HEK293 (cell line): ENCODE data around the gene FRY.

Experiments
- CTCF ChIA-PET: fragments of 350-600 bp; formaldehyde crosslinking; extraction: SDS; loops from one replicate; lab custom pipeline; 2021; ENCODE audit warnings: antibody characterized with exemption; lab: Yijun Ruan, JAX
- POLR2A ChIA-PET: fragments of 300-600 bp; formaldehyde crosslinking; extraction: SDS; loops from one replicate; lab custom pipeline; 2020; ENCODE audit warnings: antibody characterized with exemption, inconsistent platforms; lab: Yijun Ruan, JAX
- H3K27ac ChIP-seq: fragments of 200-500 bp; sonication (Bioruptor generic); 2 replicates; pipeline ENCODE4 v1.5.1; 2014; ENCODE audit warnings: low read depth, low read length, control low read depth, inconsistent platforms; ENCODE audit errors: extremely low read depth
- H3K36me3 ChIP-seq, 2 experiments: fragments of 200-500 bp in 1 of 2; sonication (Bioruptor generic) in 1 of 2; 1 replicate in 1 of 2; 2 replicates in 1 of 2; pipeline ENCODE4 v1.5.1; 2014 to 2017; ENCODE audit warnings: inconsistent platforms in 2 of 2, low read length in 2 of 2; ENCODE audit not compliant: control insufficient read depth in 2 of 2, insufficient read depth in 1 of 2
- H3K4me1 ChIP-seq: fragments of 200-500 bp; sonication (Bioruptor generic); 2 replicates; pipeline ENCODE4 v1.5.1; 2014; ENCODE audit warnings: mild to moderate bottlenecking, low read length, inconsistent platforms; ENCODE audit not compliant: control insufficient read depth, insufficient read depth
- H3K4me3 ChIP-seq: 2 replicates; pipeline ENCODE4 v1.5.1; 2011; ENCODE audit warnings: low read depth, mild to moderate bottlenecking, control low read depth, low read length, moderate library complexity
- H3K9me3 ChIP-seq: fragments of 200-500 bp; sonication (Bioruptor generic); 2 replicates; pipeline ENCODE4 v1.5.1; 2014; ENCODE audit warnings: low read depth, low read length, inconsistent platforms; ENCODE audit not compliant: control insufficient read depth, insufficient read depth
- ELK4 ChIP-seq: IDR thresholded peaks from 2 replicates; pipeline ENCODE4 v1.6.1; 2011; ENCODE audit warnings: mild to moderate bottlenecking, low read depth, low read length, borderline replicate concordance
- FEZF1 ChIP-seq: fragments of 450-650 bp; formaldehyde crosslinking; IDR thresholded peaks from 2 replicates; pipeline ENCODE4 v1.5.1; 2016; ENCODE audit warnings: missing biosample characterization, missing genetic modification characterization
- GFI1B ChIP-seq: fragments of 450-650 bp; formaldehyde crosslinking; IDR thresholded peaks from 2 replicates; pipeline ENCODE4 v1.5.1; 2016; ENCODE audit warnings: missing biosample characterization, missing genetic modification characterization
- KLF17 ChIP-seq: fragments of 450-650 bp; formaldehyde crosslinking; IDR thresholded peaks from 2 replicates; pipeline ENCODE4 v1.5.1; 2016; ENCODE audit warnings: missing biosample characterization, missing genetic modification characterization
- SCRT2 ChIP-seq: fragments of 450-650 bp; formaldehyde crosslinking; IDR thresholded peaks from 2 replicates; pipeline ENCODE4 v1.5.1; 2016; ENCODE audit warnings: missing biosample characterization, missing genetic modification characterization
- YY1 ChIP-seq: fragments of 450-650 bp; formaldehyde crosslinking; IDR thresholded peaks from 2 replicates; pipeline ENCODE4 v1.5.1; 2018; ENCODE audit warnings: missing biosample characterization, missing genetic modification characterization
- ZIC2 ChIP-seq: fragments of 450-650 bp; formaldehyde crosslinking; IDR thresholded peaks from 2 replicates; pipeline ENCODE4 v1.5.1; 2016; ENCODE audit warnings: missing biosample characterization, missing genetic modification characterization
- ZNF148 ChIP-seq: fragments of 450-650 bp; formaldehyde crosslinking; IDR thresholded peaks from 2 replicates; pipeline ENCODE4 v1.5.0; 2017; ENCODE audit warnings: missing biosample characterization, missing genetic modification characterization, borderline replicate concordance
- ZNF280D ChIP-seq: fragments of 450-650 bp; formaldehyde crosslinking; IDR thresholded peaks from 2 replicates; pipeline ENCODE4 v1.5.1; 2016; ENCODE audit warnings: missing biosample characterization, missing genetic modification characterization
- ZNF362 ChIP-seq: fragments of 450-650 bp; formaldehyde crosslinking; IDR thresholded peaks from 2 replicates; pipeline ENCODE4 v1.5.1; 2016; ENCODE audit warnings: missing biosample characterization, missing genetic modification characterization
- ZNF544 ChIP-seq: fragments of 450-650 bp; formaldehyde crosslinking; IDR thresholded peaks from 2 replicates; pipeline ENCODE4 v1.5.0; 2017; ENCODE audit warnings: missing biosample characterization, missing genetic modification characterization
- ZNF645 ChIP-seq: fragments of 450-650 bp; formaldehyde crosslinking; IDR thresholded peaks from 2 replicates; pipeline ENCODE4; 2016; ENCODE audit warnings: missing biosample characterization, missing genetic modification characterization
- ZNF768 ChIP-seq: fragments of 450-650 bp; formaldehyde crosslinking; IDR thresholded peaks from 2 replicates; pipeline ENCODE4 v1.5.1; 2018; ENCODE audit warnings: missing biosample characterization, mild to moderate bottlenecking, missing genetic modification characterization
- ZSCAN16 ChIP-seq: fragments of 450-650 bp; formaldehyde crosslinking; IDR thresholded peaks from 2 replicates; pipeline ENCODE4 v1.5.1; 2016; ENCODE audit warnings: missing biosample characterization, missing genetic modification characterization
- ZSCAN18 ChIP-seq: fragments of 450-650 bp; formaldehyde crosslinking; IDR thresholded peaks from 2 replicates; pipeline ENCODE4 v1.5.1; 2016; ENCODE audit warnings: missing biosample characterization, missing genetic modification characterization

The FRY gene

GRCh38 chr13:32142115-32142514 is 110.5 kb downstream of the FRY start:
- H3K36me3 ChIP-seq, result no peaks in the 10 kb centered on the region
- H3K9me3 ChIP-seq, result no peaks in the 10 kb centered on the region
- H3K27ac ChIP-seq, result no peak overlapping the region
- no peak overlapping the region for H3K4me3 ChIP-seq
- CTCF ChIA-PET, result interaction anchor here (0.6 to 0.8 kb wide), 3 partner anchors 22 to 232 kb away, joined by 3 to 5 read pairs (median 3); no protein-coding TSS in a partner anchor
- POLR2A ChIA-PET, result interaction anchor here (0.5 kb wide), 1 partner anchor 384 kb away, joined by 4 read pairs; no protein-coding TSS in a partner anchor
- TF ChIP-seq ZNF768 (peak; percentile 30; the same call in 1 of the 2 replicates), ZNF544 (tag by site-specific recombination) (no peak)
- no peaks in the 10 kb centered on the region for H3K4me1 ChIP-seq

- H3K4me1 ChIP-seq, result no peaks in the 10 kb centered on the region
- CTCF ChIA-PET, result no interaction called here
Measured at GRCh38 chr13:32142956-32143375, 111.4 kb downstream of the FRY start.

GRCh38 chr13:32147193-32147592 is 115.6 kb downstream of the FRY start:
- POLR2A ChIA-PET, result no interaction called here
- TF ChIP-seq SCRT2 (tag by site-specific recombination) (peak; percentile 68; the same call in 1 of the 2 replicates), ZNF280D (tag by site-specific recombination) (no peak)
- TF ChIP-seq, all 188 proteins: peak for 1
- H3K4me3 ChIP-seq, result no peak overlapping the region
- H3K4me1 ChIP-seq, result no peaks in the 10 kb centered on the region
- no peaks in the 10 kb centered on the region for H3K36me3 ChIP-seq
- CTCF ChIA-PET, result interaction anchor here (0.6 kb wide), 2 partner anchors 9 to 176 kb away, joined by 3 read pairs; no protein-coding TSS in a partner anchor
- H3K27ac ChIP-seq, result no peak overlapping the region
- H3K9me3 ChIP-seq, result no peaks in the 10 kb centered on the region

More at GRCh38 chr13:32142956-32143375, 111.4 kb downstream of the FRY start:
- TF ChIP-seq ZNF362 (no peak), FEZF1 (tag by site-specific recombination) (peak; percentile 46)
- POLR2A ChIA-PET, result no interaction called here
- Histone ChIP-seq H3K27ac (no peak overlapping the region), H3K4me3 (no peak overlapping the region), H3K9me3 (no peaks in the 10 kb centered on the region), H3K36me3 (no peaks in the 10 kb centered on the region)

GRCh38 chr13:32147976-32148375 is 116.4 kb downstream of the FRY start:
- no peak for TF ChIP-seq YY1
- no peak for TF ChIP-seq ZIC2 (tag by site-specific recombination)
- TF ChIP-seq ZNF148 (tag by site-specific recombination), result no peak
- TF ChIP-seq ZSCAN18 (tag by site-specific recombination), result no peak
- no peak for TF ChIP-seq KLF17 (tag by site-specific recombination)
- no peak for TF ChIP-seq ZNF645 (tag by site-specific recombination)
- no peak for TF ChIP-seq GFI1B (tag by site-specific recombination)
- TF ChIP-seq ZSCAN16 (tag by site-specific recombination), result no peak
- no peak for TF ChIP-seq ELK4
- ChIA-PET POLR2A (no interaction called here), CTCF (interaction anchor here (0.6 kb wide), 1 partner anchor 175 kb away, joined by 3 read pairs; no protein-coding TSS in a partner anchor)
- Histone ChIP-seq H3K4me1 (no peaks in the 10 kb centered on the region), H3K36me3 (no peaks in the 10 kb centered on the region), H3K27ac (no peak overlapping the region), H3K9me3 (no peaks in the 10 kb centered on the region), H3K4me3 (no peak overlapping the region)
